K562 (cell line): ENCODE measurements around the gene PTCRA. TPM values are rescaled to one million over a fixed set of nuclear protein-coding genes. Genes with fewer than 3 reads are reported as not detected.
A peak's percentile ranks its signal among the peaks of the same experiment; 100 is the strongest.

Experiments
- BCLAF1 ChIP-seq, 2 experiments: fragments of 450-650 bp in 1 of 2; IDR thresholded peaks; 2 replicates each; pipeline ENCODE4 v1.6.1; 2011 to 2017; ENCODE audit warnings: low read depth in 2 of 2, antibody characterized with exemption in 1 of 2, borderline replicate concordance in 1 of 2, low read length in 1 of 2, mild to moderate bottlenecking in 1 of 2, mixed read lengths in 1 of 2; ENCODE audit not compliant: control insufficient read depth in 1 of 2
- CHAMP1 ChIP-seq: fragments of 450-650 bp; IDR thresholded peaks from 2 replicates; pipeline ENCODE4 v1.6.1; 2016; ENCODE audit warnings: mild to moderate bottlenecking
- DIDO1 ChIP-seq: fragments of 450-650 bp; IDR thresholded peaks from 2 replicates; pipeline ENCODE4 v1.6.1; 2016; ENCODE audit warnings: low read depth, missing biosample characterization, missing genetic modification characterization
- ETV5 ChIP-seq: sonication (generic); formaldehyde crosslinking; IDR thresholded peaks from 2 replicates; pipeline ENCODE4 v1.4.0; 2020; ENCODE audit warnings: low read depth, mild to moderate bottlenecking, missing genetic modification reagents
- GMEB1 ChIP-seq: fragments of 250-450 bp; sonication (Bioruptor Pico); IDR thresholded peaks from 2 replicates; pipeline ENCODE4 v1.4.0; 2020; ENCODE audit warnings: mild to moderate bottlenecking
- HDAC6 ChIP-seq: IDR thresholded peaks from 2 replicates; pipeline ENCODE4 v1.6.1; 2012; ENCODE audit warnings: low read depth, mild to moderate bottlenecking, control low read depth, inconsistent platforms, low read length, moderate library complexity
- HDGF ChIP-seq: fragments of 450-650 bp; IDR thresholded peaks from 2 replicates; pipeline ENCODE4 v1.6.1; 2016
- IFI16 ChIP-seq: fragments of 250-450 bp; sonication (Bioruptor Pico); IDR thresholded peaks from 2 replicates; pipeline ENCODE4 v2.1.2; 2022; ENCODE audit warnings: mild to moderate bottlenecking, inconsistent platforms
- KHSRP ChIP-seq: fragments of 450-650 bp; IDR thresholded peaks from 2 replicates; pipeline ENCODE4 v1.6.1; 2017
- MBD2 ChIP-seq: sonication (generic); IDR thresholded peaks from 2 replicates; pipeline ENCODE4 v1.6.1; 2016; ENCODE audit warnings: low read depth, borderline replicate concordance
- MXI1 ChIP-seq: IDR thresholded peaks from 2 replicates; pipeline ENCODE4 v1.6.1; 2011; ENCODE audit warnings: low read depth, mild to moderate bottlenecking, improper control_type of control experiment, low read length
- NRF1 ChIP-seq, 2 experiments: fragments of 450-650 bp; IDR thresholded peaks in 1 of 2; conservative IDR thresholded peaks in 1 of 2; 2 replicates each; pipeline ENCODE4 v1.6.1; 2014; ENCODE audit warnings: mild to moderate bottlenecking in 2 of 2
- PTRF ChIP-seq: fragments of 450-650 bp; IDR thresholded peaks from 2 replicates; pipeline ENCODE4 v1.6.1; 2016; ENCODE audit warnings: mild to moderate bottlenecking, missing genetic modification characterization, missing compliant biosample characterization
- PYGO2 ChIP-seq: fragments of 450-650 bp; IDR thresholded peaks from 2 replicates; pipeline ENCODE4 v1.6.1; 2016; ENCODE audit warnings: mild to moderate bottlenecking, missing genetic modification characterization, moderate library complexity, missing compliant biosample characterization
- SOX6 ChIP-seq: fragments of 450-650 bp; IDR thresholded peaks from 2 replicates; pipeline ENCODE4 v1.6.1; 2014; ENCODE audit warnings: mild to moderate bottlenecking
- ZNF253 ChIP-seq: fragments of 250-450 bp; sonication (Bioruptor Pico); conservative IDR thresholded peaks from 2 replicates; pipeline ENCODE4 v1.6.1; 2021; ENCODE audit warnings: mild to moderate bottlenecking
- ZNF449 ChIP-seq: fragments of 250-450 bp; sonication (Bioruptor Pico); IDR thresholded peaks from 2 replicates; pipeline ENCODE4 v1.8.0; 2022; ENCODE audit warnings: moderate library complexity, mild to moderate bottlenecking, inconsistent platforms
- ZNF764 ChIP-seq: fragments of 250-450 bp; sonication (Bioruptor Pico); IDR thresholded peaks from 2 replicates; pipeline ENCODE4 v1.4.0; 2020; ENCODE audit warnings: low read depth, mild to moderate bottlenecking, moderate library complexity
- ZNF766 ChIP-seq: fragments of 200-800 bp; sonication (Bioruptor generic); conservative IDR thresholded peaks from 2 replicates; pipeline ENCODE4 v1.6.1; 2016; ENCODE audit warnings: missing genetic modification characterization, missing compliant biosample characterization
- polyA plus RNA-seq, 8 experiments: library from polyadenylated mRNA; depleted of rRNA in 4 of 8; stranded (reverse) in 5 of 8; unstranded in 3 of 8; fragments of >200 nt; fragmentation: Nextera tagmentation in 2 of 8; fragmentation: Illumina TruSeq in 1 of 8; extraction: Ambion mirVana in 2 of 8; extraction: Trizol in 1 of 8; gene quantifications; 2 replicates each; pipeline versions ENCODE4 v1.2.1 to v1.2.3, GENCODE V29; 2011 to 2014; ENCODE audit warnings: inconsistent platforms in 1 of 8, missing spikeins in 1 of 8
- total RNA-seq, 7 experiments: library from RNA; depleted of rRNA in 6 of 7; stranded (reverse); fragments of >200 nt in 6 of 7; fragmentation: Illumina TruSeq in 2 of 7; extraction: Trizol in 2 of 7; gene quantifications; 2 replicates each; pipeline versions ENCODE4 v1.2.1 to v1.2.3, GENCODE V29; 2011 to 2021; ENCODE audit warnings: low replicate concordance in 1 of 7

The PTCRA gene
- total and polyA plus RNA-seq, 9 of the 15 experiments (the other 6 are each of a cell fraction or from before 2014, with no cell fraction given) = 0.21 TPM; not detected in 8

GRCh38 chr6:42928986-42929820 is 13.3 kb downstream of the PTCRA start, which contains the start of gene CNPY3 (continued):
- TF ChIP-seq CHAMP1 = no peak
- peak; percentile 56 for TF ChIP-seq GMEB1 (CRISPR knock-in tag)
- TF ChIP-seq ZNF449 (CRISPR knock-in tag) = no peak
- TF ChIP-seq ZNF764 (CRISPR knock-in tag) = no peak; the same call in 1 of the 2 replicates
- no peak for TF ChIP-seq PTRF (tag)
- TF ChIP-seq DIDO1 (tag) = peak; percentile 72; the same call in 1 of the 2 replicates
- peak; percentile 69 for TF ChIP-seq SOX6
- TF ChIP-seq IFI16 (CRISPR knock-in tag) = no peak
- no peak for TF ChIP-seq PYGO2 (tag)
- TF ChIP-seq HDAC6 = no peak
- TF ChIP-seq HDGF = no peak
- no peak for TF ChIP-seq BCLAF1 (IDR thresholded peaks at IDR 0.05; ENCODE audit: borderline replicate concordance in 1 of 2, control insufficient read depth in 1 of 2, low read depth in 2 of 2, low read length in 1 of 2)
- peak; percentile 89; the same call in 1 of the 2 replicates for TF ChIP-seq ETV5 (CRISPR knock-in tag)
- 0 out of 2 replicates have a peak, but pooled peaks have one; percentile 25 for TF ChIP-seq ZNF766 (CRISPR knock-in tag)
- TF ChIP-seq MBD2 = peak; percentile 99
- no peak for TF ChIP-seq KHSRP
- TF ChIP-seq ZNF253 (CRISPR knock-in tag) = no peak
- peak; percentile 93 to 94 for TF ChIP-seq NRF1 (conservative IDR thresholded peaks at IDR 0.05 in 1 of 2, IDR thresholded peaks at IDR 0.05 in 1 of 2)
- peak; percentile 94 for TF ChIP-seq MXI1
